Articular chondrocyte of knee joint (primary cell): ENCODE data around the gene CSGALNACT2. TPM values are rescaled to one million over a fixed set of nuclear protein-coding genes. Genes with fewer than 3 reads are reported as not detected.

ENCODE experiments used
- total RNA-seq: library from RNA; depleted of rRNA; stranded (reverse); fragments of >200 nt; gene quantifications from 2 replicates; pipeline ENCODE4 v1.2.3, GENCODE V29; 2012

CSGALNACT2 gene, protein sequence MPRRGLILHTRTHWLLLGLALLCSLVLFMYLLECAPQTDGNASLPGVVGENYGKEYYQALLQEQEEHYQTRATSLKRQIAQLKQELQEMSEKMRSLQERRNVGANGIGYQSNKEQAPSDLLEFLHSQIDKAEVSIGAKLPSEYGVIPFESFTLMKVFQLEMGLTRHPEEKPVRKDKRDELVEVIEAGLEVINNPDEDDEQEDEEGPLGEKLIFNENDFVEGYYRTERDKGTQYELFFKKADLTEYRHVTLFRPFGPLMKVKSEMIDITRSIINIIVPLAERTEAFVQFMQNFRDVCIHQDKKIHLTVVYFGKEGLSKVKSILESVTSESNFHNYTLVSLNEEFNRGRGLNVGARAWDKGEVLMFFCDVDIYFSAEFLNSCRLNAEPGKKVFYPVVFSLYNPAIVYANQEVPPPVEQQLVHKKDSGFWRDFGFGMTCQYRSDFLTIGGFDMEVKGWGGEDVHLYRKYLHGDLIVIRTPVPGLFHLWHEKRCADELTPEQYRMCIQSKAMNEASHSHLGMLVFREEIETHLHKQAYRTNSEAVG
- 41.0 and 43.3 TPM in 2 replicates for total RNA-seq

DNA sequence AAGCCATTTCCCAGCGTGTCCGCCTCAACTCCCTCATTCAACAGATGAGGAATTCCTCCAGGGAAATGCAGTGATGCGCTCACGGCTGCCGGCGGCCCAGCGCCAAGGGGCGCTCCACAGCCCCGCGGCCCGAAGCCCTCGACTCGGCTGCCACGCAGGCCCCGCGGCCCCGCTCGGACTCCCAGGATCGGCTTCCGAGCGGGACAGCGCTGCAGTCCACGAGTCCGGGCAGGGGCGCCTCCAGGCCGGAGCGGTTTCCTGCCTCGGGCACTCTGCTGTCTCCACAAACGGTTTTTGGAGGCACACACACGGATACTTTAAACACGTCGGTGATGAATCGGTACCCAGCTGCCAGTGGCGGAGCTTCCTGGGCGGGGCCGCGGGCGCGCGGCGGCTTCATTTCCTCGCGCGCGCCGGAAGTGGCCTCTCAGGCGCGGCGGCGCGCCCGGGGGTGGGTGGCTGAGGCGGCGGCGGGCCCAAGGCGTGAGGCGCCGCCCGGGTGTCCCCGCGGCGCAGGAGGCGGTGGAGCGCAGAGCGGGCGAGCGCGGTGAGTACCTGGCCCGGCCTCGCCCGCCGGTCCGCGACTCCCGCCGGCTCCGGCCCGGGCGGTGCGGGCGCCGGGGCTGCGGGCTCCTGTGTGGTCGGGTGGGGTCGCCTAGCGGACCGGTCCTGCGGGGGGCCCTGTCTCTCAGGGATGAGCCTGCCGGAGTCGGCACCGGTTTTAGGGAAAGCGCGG, at the start of gene CSGALNACT2:
TSS of gene CSGALNACT2 (plus strand) at position 425 of the 736 bp plus-strand sequence. CDS start 16,705 bp downstream, outside the sequence.

Other genes with a start within 250 kb of the CSGALNACT2 start
- gene RET, start 61.4 kb upstream of the CSGALNACT2 start, total RNA-seq: 0.32 and 0.65 TPM in 2 replicates
- 1.2 and 1.5 TPM in 2 replicates for gene RASGEF1A, start 128.6 kb downstream of the CSGALNACT2 start, total RNA-seq
- not detected in 2 replicates for gene FXYD4, start 233.2 kb downstream of the CSGALNACT2 start, total RNA-seq